Lung (tissue), 12 donors: Measurements from ENCODE around the gene IL27RA. TPM values are rescaled to one million over a fixed set of nuclear protein-coding genes. Genes with fewer than 3 reads are reported as not detected.

Experiments used
- ATAC-seq: fragments of 200-7000 bp; cut with Tn5 transposase; one replicate; pipeline ENCODE4 v1.9.1; 2020; ENCODE audit warnings: moderate number of reproducible peaks; ENCODE audit not compliant: insufficient read depth, low FRiP score
- DNase-seq, 3 donors: peaks; one replicate each; pipeline ENCODE4 v3.0.0-alpha.2; 2013 to 2017
- H3K27ac ChIP-seq, 2 donors: one replicate each; pipeline ENCODE4 v1.5.1; 2013; ENCODE audit warnings: mild to moderate bottlenecking in 2 of 2, moderate library complexity in 2 of 2, control low read depth in 1 of 2, inconsistent platforms in 1 of 2, low read depth in 1 of 2, low read length in 1 of 2
- H3K27me3 ChIP-seq, 3 donors: one replicate each; pipeline ENCODE4 v1.5.1; 2013; ENCODE audit warnings: low read length in 2 of 3; ENCODE audit not compliant: control insufficient read depth in 3 of 3, insufficient read depth in 3 of 3
- H3K36me3 ChIP-seq, 4 donors: one replicate each; pipeline ENCODE4 v1.5.1; 2013; ENCODE audit warnings: low read length in 4 of 4, mild to moderate bottlenecking in 1 of 4, moderate library complexity in 1 of 4; ENCODE audit not compliant: control insufficient read depth in 4 of 4, insufficient read depth in 4 of 4
- H3K4me1 ChIP-seq, 5 donors: one replicate each; pipeline ENCODE4 v1.5.1; 2013; ENCODE audit warnings: low read length in 5 of 5, mild to moderate bottlenecking in 2 of 5, moderate library complexity in 1 of 5; ENCODE audit not compliant: control insufficient read depth in 5 of 5, insufficient read depth in 5 of 5
- H3K4me3 ChIP-seq: one replicate; pipeline ENCODE4 v1.5.1; 2013; ENCODE audit warnings: mild to moderate bottlenecking, control low read depth, moderate library complexity
- H3K9ac ChIP-seq, 2 donors: one replicate each; pipeline ENCODE4 v1.5.1; 2013; ENCODE audit warnings: low read length in 2 of 2, control low read depth in 1 of 2; ENCODE audit not compliant: insufficient read depth in 1 of 2
- H3K9me3 ChIP-seq, 4 donors: one replicate each; pipeline ENCODE4 v1.5.1; 2013; ENCODE audit warnings: low read length in 3 of 4, mild to moderate bottlenecking in 1 of 4, moderate library complexity in 1 of 4; ENCODE audit not compliant: control insufficient read depth in 4 of 4, insufficient read depth in 3 of 4
- CTCF ChIP-seq: IDR thresholded peaks from 2 replicates; pipeline ENCODE4 v1.5.1; 2012; ENCODE audit warnings: mild to moderate bottlenecking; ENCODE audit errors: control extremely low read depth, extremely low read depth
- WGBS, 2 donors: extraction: QIAGEN DNeasy Blood & Tissue Kit; methylation state at CpG; one replicate each; pipeline ENCODE4 v1.1.7; 2013; 5-methylcytosine and 5-hydroxymethylcytosine counted together
- polyA plus RNA-seq, 2 donors: library from polyadenylated mRNA; stranded (reverse); fragments of 200-250 nt; gene quantifications; one replicate each; pipeline ENCODE4 v1.2.1, GENCODE V29; 2013
- total RNA-seq, 2 donors: library from RNA; depleted of rRNA in 1 of 2; stranded (reverse); fragments of >200 nt in 1 of 2; gene quantifications; one replicate each; pipeline ENCODE4 v1.2.1, GENCODE V29; 2014 to 2021
- donor health status: control.
- donor health status: control.
- donor health status: Bipolar disorder and iron deficiency.
- donor health status: healthy.
- donor health status: DM: yes; HTN: yes; CAD: no.

The IL27RA gene
- total and polyA plus RNA-seq, 4 donors, result 7.0 to 22.7 (median 15.0) TPM

- Histone ChIP-seq H3K9ac (no peak overlapping the region), H3K4me1 (no peaks in the 10 kb centered on the region), H3K4me3 (no peak overlapping the region), H3K27me3 (no peaks in the 10 kb centered on the region), H3K9me3 (no peaks in the 10 kb centered on the region), H3K36me3 (peaks cover 10 to 42% (median 18%) of the 10 kb centered on the region in 4 donors), H3K27ac (no peak overlapping the region)
- TF ChIP-seq CTCF, result no peak
- DNase-seq (no peak), ATAC-seq (no peak)
- 89 to 91% methylated on average over 10 of the region's 10 CpGs for WGBS, 2 donors
Observed at GRCh38 chr19:14102756-14103155, 71.2 kb downstream of the IL27RA start.

Other genes with a start within 250 kb of the IL27RA start
- 10 to 100 TPM in 1 of 2 donors, 1 to 10 TPM in 1; 7.6 to 10.5 TPM for gene ZSWIM4, start 236.3 kb upstream of the IL27RA start, total RNA-seq
- 10 to 100 TPM in 1 of 2 donors, 1 to 10 TPM in 1; 3.7 to 10.0 TPM for gene ZSWIM4, start 236.3 kb upstream of the IL27RA start, polyA plus RNA-seq
- 1 to 10 TPM in 1 of 2 donors, not detected in 1; 1.5 TPM for gene NANOS3, start 154.6 kb upstream of the IL27RA start, total RNA-seq
- gene NANOS3, start 154.6 kb upstream of the IL27RA start, polyA plus RNA-seq, result under 1 TPM; 0.81 to 0.82 TPM
- 1 to 10 TPM; 2.9 to 3.0 TPM for gene BRME1, start 125.6 kb upstream of the IL27RA start, total RNA-seq
- gene BRME1, start 125.6 kb upstream of the IL27RA start, polyA plus RNA-seq, result 1 to 10 TPM; 1.3 to 3.2 TPM
- gene CC2D1A, start 125.6 kb upstream of the IL27RA start, total RNA-seq, result 10 to 100 TPM; 19.9 to 39.5 TPM
- gene CC2D1A, start 125.6 kb upstream of the IL27RA start, polyA plus RNA-seq, result 10 to 100 TPM; 19.3 to 38.9 TPM
- gene PODNL1, start 93.3 kb upstream of the IL27RA start, total RNA-seq, result 1 to 10 TPM in 1 of 2 donors, under 1 TPM in 1; 0.88 to 6.4 TPM
- under 1 TPM; 0.55 to 0.95 TPM for gene PODNL1, start 93.3 kb upstream of the IL27RA start, polyA plus RNA-seq
- gene DCAF15, start 79.3 kb upstream of the IL27RA start, total RNA-seq, result 10 to 100 TPM; 13.8 to 37.9 TPM
- 10 to 100 TPM; 29.0 to 56.1 TPM for gene DCAF15, start 79.3 kb upstream of the IL27RA start, polyA plus RNA-seq
- 10 to 100 TPM; 10.1 to 18.6 TPM for gene RFX1, start 25.4 kb upstream of the IL27RA start, total RNA-seq
- gene RFX1, start 25.4 kb upstream of the IL27RA start, polyA plus RNA-seq, result 1 to 10 TPM; 5.7 to 5.9 TPM
- under 1 TPM in 1 of 2 donors, not detected in 1; 0.52 TPM for gene RLN3, start 3.6 kb upstream of the IL27RA start, total RNA-seq
- gene RLN3, start 3.6 kb upstream of the IL27RA start, polyA plus RNA-seq, result under 1 TPM in 1 of 2 donors, not detected in 1; 0.50 TPM
- gene PALM3, start 30.3 kb downstream of the IL27RA start, total RNA-seq, result 10 to 100 TPM in 1 of 2 donors, under 1 TPM in 1; 0.71 to 14.3 TPM
- gene PALM3, start 30.3 kb downstream of the IL27RA start, polyA plus RNA-seq, result 10 to 100 TPM in 1 of 2 donors, 1 to 10 TPM in 1; 2.5 to 20.6 TPM
- gene MISP3, start 41.0 kb downstream of the IL27RA start, total RNA-seq, result 10 to 100 TPM in 1 of 2 donors, 1 to 10 TPM in 1; 3.5 to 10.7 TPM
- gene MISP3, start 41.0 kb downstream of the IL27RA start, polyA plus RNA-seq, result 10 to 100 TPM in 1 of 2 donors, 1 to 10 TPM in 1; 4.1 to 11.2 TPM
- 1 to 10 TPM in 1 of 2 donors, under 1 TPM in 1; 0.37 to 1.0 TPM for gene C19orf67, start 54.0 kb downstream of the IL27RA start, total RNA-seq
- under 1 TPM in 1 of 2 donors, not detected in 1; 0.38 TPM for gene C19orf67, start 54.0 kb downstream of the IL27RA start, polyA plus RNA-seq
- 10 to 100 TPM; 32.9 to 48.8 TPM for gene SAMD1, start 59.0 kb downstream of the IL27RA start, total RNA-seq
- gene SAMD1, start 59.0 kb downstream of the IL27RA start, polyA plus RNA-seq, result 10 to 100 TPM; 36.8 to 42.1 TPM
- gene PRKACA, start 86.0 kb downstream of the IL27RA start, total RNA-seq, result 100 to 1,000 TPM in 1 of 2 donors, 10 to 100 TPM in 1; 43.7 to 103 TPM
- 10 to 100 TPM; 54.3 to 81.5 TPM for gene PRKACA, start 86.0 kb downstream of the IL27RA start, polyA plus RNA-seq
- gene ASF1B, start 104.8 kb downstream of the IL27RA start, total RNA-seq, result 1 to 10 TPM; 2.4 to 3.5 TPM
- gene ASF1B, start 104.8 kb downstream of the IL27RA start, polyA plus RNA-seq, result 1 to 10 TPM; 4.1 to 5.9 TPM
- 10 to 100 TPM; 22.6 to 35.9 TPM for gene ADGRL1, start 174.4 kb downstream of the IL27RA start, total RNA-seq
- 10 to 100 TPM in 1 of 2 donors, 1 to 10 TPM in 1; 9.4 to 16.0 TPM for gene ADGRL1, start 174.4 kb downstream of the IL27RA start, polyA plus RNA-seq